Transverse colon (tissue), 4 donors: ENCODE results near the gene PKMYT1. TPM values are rescaled to one million over a fixed set of nuclear protein-coding genes. Genes with fewer than 3 reads are reported as not detected.

Source experiments
- DNase-seq: peaks from one replicate; pipeline ENCODE4 v3.0.0-alpha.2; 2019
- H3K27ac ChIP-seq, 4 donors: fragments of 200-600 bp; sonication (generic); 2 replicates each; pipeline ENCODE4 v1.5.1; 2016 to 2018; ENCODE audit warnings: inconsistent platforms in 4 of 4
- H3K27me3 ChIP-seq: fragments of 200-600 bp; sonication (generic); 2 replicates; pipeline ENCODE4 v1.5.1; 2017; ENCODE audit warnings: inconsistent platforms
- H3K36me3 ChIP-seq, 4 donors: fragments of 200-600 bp; sonication (generic); 2 replicates each; pipeline ENCODE4 v1.5.1; 2017 to 2019; ENCODE audit warnings: inconsistent platforms in 4 of 4
- H3K4me1 ChIP-seq, 4 donors: fragments of 200-600 bp; sonication (generic); 2 replicates each; pipeline ENCODE4 v1.5.1; 2017 to 2020; ENCODE audit warnings: inconsistent platforms in 4 of 4
- H3K4me3 ChIP-seq, 4 donors: fragments of 200-600 bp; sonication (generic); 1 replicate in 1 of 4; 2 replicates in 3 of 4; pipeline versions ENCODE4 v1.5.1 to v1.6.1; 2017 to 2019; ENCODE audit warnings: inconsistent platforms in 4 of 4
- H3K9me3 ChIP-seq, 2 donors: fragments of 200-600 bp; sonication (generic); 2 replicates each; pipeline ENCODE4 v1.5.1; 2017 to 2019; ENCODE audit warnings: inconsistent platforms in 2 of 2
- CTCF ChIP-seq, 5 experiments: fragments of 200-600 bp in 3 of 5; fragments of 450-650 bp in 2 of 5; sonication (generic) in 3 of 5; IDR thresholded peaks; 1 replicate in 2 of 5; 2 replicates in 3 of 5; pipeline ENCODE4 v1.5.1; 2016 to 2017; ENCODE audit warnings: antibody characterized with exemption in 5 of 5, inconsistent platforms in 3 of 5, mild to moderate bottlenecking in 2 of 5, moderate library complexity in 1 of 5
- EP300 ChIP-seq: sonication (generic); formaldehyde crosslinking; IDR thresholded peaks from one replicate; pipeline ENCODE4 v1.6.1; 2017; ENCODE audit warnings: antibody characterized with exemption, low read depth
- POLR2A ChIP-seq: fragments of 450-650 bp; IDR thresholded peaks from one replicate; pipeline ENCODE4 v1.6.1; 2016; ENCODE audit warnings: antibody characterized with exemption, mild to moderate bottlenecking, moderate library complexity
- POLR2AphosphoS5 ChIP-seq, 3 donors: sonication (generic); formaldehyde crosslinking; IDR thresholded peaks; one replicate each; pipeline ENCODE4 v1.6.1; 2016; ENCODE audit warnings: antibody characterized with exemption in 3 of 3
- WGBS, 2 donors: methylation state at CpG; one replicate each; pipeline ENCODE4 v1.1.5; 2018; ENCODE audit warnings: low coverage in 1 of 2; 5-methylcytosine and 5-hydroxymethylcytosine counted together
- in situ Hi-C, 4 donors: fragments of 200-750 bp; cut with MboI; loops; one replicate each; pipeline versions ENCODE4 v1.15.0 to v1.15.1; 2017; ENCODE audit warnings: low sequenced_read_pairs in 3 of 4, low pct_ligation_motif_present in 1 of 4, low pct_unique_long_range_greater_than_20kb in 1 of 4
- intact Hi-C: fragments of 100-400 bp; cut with DNase I; formaldehyde crosslinking; loops from one replicate; pipeline ENCODE4 v1.15.1; 2023; ENCODE audit warnings: low total_unique reads
- total RNA-seq, 4 donors: library from RNA; depleted of rRNA; stranded (reverse); fragments of >200 nt; gene quantifications; one replicate each; pipeline ENCODE4 v1.1.0, GENCODE V29; 2016

The PKMYT1 gene
- total RNA-seq, 4 donors from 2014 or later, result 0.55 to 3.6 (median 3.0) TPM; not detected in 1

GRCh38 chr16:2955779-2956578 is 24.3 kb downstream of the PKMYT1 start:
- in situ Hi-C loops (no loop called here), intact Hi-C loops (no loop called here)
- no peak for DNase-seq
- Histone ChIP-seq H3K9me3 (no peaks in the 10 kb centered on the region), H3K27ac (peak overlapping the region in 2 of 4 donors; percentile 27 to 53), H3K36me3 (no peaks in the 10 kb centered on the region), H3K4me3 (no peak overlapping the region), H3K4me1 (peaks cover 0 to 11% (median 7%) of the 10 kb centered on the region in 4 donors), H3K27me3 (peaks cover 63% of the 10 kb centered on the region)
- TF ChIP-seq CTCF (IDR thresholded peaks at IDR 0.05) (no peak), POLR2A (no peak), POLR2AphosphoS5 (IDR thresholded peaks at IDR 0.05) (no peak), EP300 (no peak)
- WGBS, 2 donors, result 42% methylated on average over 21 of the region's 21 CpGs; no CpG with 5 or more reads in 1 of the 2 donors

GRCh38 chr16:2955438-2955778 is 24.8 kb downstream of the PKMYT1 start:
- peak overlapping the region in 2 of 4 donors; percentile 27 to 53 for H3K27ac ChIP-seq
- peaks cover 57% of the 10 kb centered on the region for H3K27me3 ChIP-seq
- H3K4me3 ChIP-seq, result no peak overlapping the region
- no peak for TF ChIP-seq POLR2A
- TF ChIP-seq POLR2AphosphoS5 (IDR thresholded peaks at IDR 0.05), result no peak
- TF ChIP-seq EP300, result no peak
- no peak for TF ChIP-seq CTCF (IDR thresholded peaks at IDR 0.05)
- 22 to 47% methylated on average over 6 of the region's 10 CpGs for WGBS, 2 donors
- peaks cover 0 to 11% (median 7%) of the 10 kb centered on the region in 4 donors for H3K4me1 ChIP-seq
- intact Hi-C loops, result no loop called here
- in situ Hi-C loops, result no loop called here
- no peaks in the 10 kb centered on the region for H3K9me3 ChIP-seq
- no peak for DNase-seq
- H3K36me3 ChIP-seq, result no peaks in the 10 kb centered on the region

- Histone ChIP-seq H3K27ac (no peak overlapping the region), H3K36me3 (no peaks in the 10 kb centered on the region), H3K9me3 (no peaks in the 10 kb centered on the region), H3K4me1 (peaks cover 0 to 11% (median 7%) of the 10 kb centered on the region in 4 donors), H3K4me3 (peak overlapping the region in 1 of 4 donors; percentile 18), H3K27me3 (peaks cover 56% of the 10 kb centered on the region)
- peak; percentile 48 for DNase-seq
- TF ChIP-seq CTCF (IDR thresholded peaks at IDR 0.05), result no peak
- TF ChIP-seq POLR2A, result peak; percentile 16
- in situ Hi-C loops, result no loop called here
- WGBS, 2 donors, result 41% methylated on average over 12 of the region's 26 CpGs; no CpG with 5 or more reads in 1 of the 2 donors
- intact Hi-C loops, result no loop called here
Observed at GRCh38 chr16:2954656-2955381, 25.4 kb downstream of the PKMYT1 start.

GRCh38 chr16:2953706-2954627 is 26.3 kb downstream of the PKMYT1 start:
- in situ Hi-C loops (no loop called here), intact Hi-C loops (no loop called here)
- Histone ChIP-seq H3K4me1 (peaks cover 0 to 11% (median 7%) of the 10 kb centered on the region in 4 donors), H3K4me3 (no peak overlapping the region), H3K27ac (no peak overlapping the region), H3K27me3 (peaks cover 49% of the 10 kb centered on the region), H3K9me3 (no peaks in the 10 kb centered on the region), H3K36me3 (no peaks in the 10 kb centered on the region)
- no peak for TF ChIP-seq POLR2A
- TF ChIP-seq POLR2AphosphoS5 (IDR thresholded peaks at IDR 0.05), result no peak
- TF ChIP-seq CTCF (IDR thresholded peaks at IDR 0.05), result no peak
- no peak for TF ChIP-seq EP300
- WGBS, 2 donors, result 23 to 53% methylated on average over 6 to 29 of the region's 31 CpGs
- DNase-seq, result no peak
